ENCODE results near the gene GMPR2.

GMPR2 gene

GRCh38 chr14:24268225-24268624 is 35.5 kb downstream of the GMPR2 start:
- no peak for DNase-seq

- DNase-seq: no peak
Measured at GRCh38 chr14:24269368-24269767, 36.6 kb downstream of the GMPR2 start.

GRCh38 chr14:24269910-24270536 is 37.3 kb downstream of the GMPR2 start:
- no peak for DNase-seq

DNA sequence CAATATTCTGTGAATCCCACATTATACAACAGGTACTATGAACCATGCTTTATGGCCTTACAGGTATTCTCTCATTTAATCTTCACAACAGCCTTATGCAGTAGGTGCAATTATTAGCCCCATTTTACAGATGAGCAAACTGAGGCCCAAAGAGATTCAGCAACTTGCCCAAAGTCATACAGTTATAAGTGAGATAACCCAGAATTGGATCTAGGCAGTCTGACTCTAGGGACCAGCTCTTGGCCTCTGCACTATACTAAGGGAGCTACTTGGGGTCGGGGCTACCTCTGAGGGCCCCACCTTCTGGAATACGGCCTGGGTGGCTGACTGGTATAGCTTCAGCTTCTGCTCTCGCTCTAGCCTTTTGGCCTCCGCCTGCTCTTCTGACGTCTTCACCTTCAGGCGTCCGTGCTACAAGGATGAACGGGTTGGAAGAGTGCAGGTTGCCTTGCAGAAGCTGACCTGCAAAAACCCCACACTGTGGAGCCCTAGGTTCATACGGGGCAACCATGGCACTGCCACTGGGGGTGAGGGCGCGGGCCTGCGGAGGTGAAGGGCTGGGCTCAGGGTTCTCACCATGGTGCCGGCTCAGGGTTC is 37.9 kb downstream of the GMPR2 start:
- DNase-seq: no peak

GRCh38 chr14:24271134-24271833 is 38.6 kb downstream of the GMPR2 start, which contains the start of gene RABGGTA:
Gene RABGGTA, minus strand, starts transcription at chr14:24271597. Its CDS starts 482 bp downstream, at chr14:24271115.
- DNase-seq: peak; percentile 96

GRCh38 chr14:24271834-24272263 is 39.1 kb downstream of the GMPR2 start:
- DNase-seq: no peak

GRCh38 chr14:24272467-24272866 is 39.7 kb downstream of the GMPR2 start:
- DNase-seq: no peak

DNA sequence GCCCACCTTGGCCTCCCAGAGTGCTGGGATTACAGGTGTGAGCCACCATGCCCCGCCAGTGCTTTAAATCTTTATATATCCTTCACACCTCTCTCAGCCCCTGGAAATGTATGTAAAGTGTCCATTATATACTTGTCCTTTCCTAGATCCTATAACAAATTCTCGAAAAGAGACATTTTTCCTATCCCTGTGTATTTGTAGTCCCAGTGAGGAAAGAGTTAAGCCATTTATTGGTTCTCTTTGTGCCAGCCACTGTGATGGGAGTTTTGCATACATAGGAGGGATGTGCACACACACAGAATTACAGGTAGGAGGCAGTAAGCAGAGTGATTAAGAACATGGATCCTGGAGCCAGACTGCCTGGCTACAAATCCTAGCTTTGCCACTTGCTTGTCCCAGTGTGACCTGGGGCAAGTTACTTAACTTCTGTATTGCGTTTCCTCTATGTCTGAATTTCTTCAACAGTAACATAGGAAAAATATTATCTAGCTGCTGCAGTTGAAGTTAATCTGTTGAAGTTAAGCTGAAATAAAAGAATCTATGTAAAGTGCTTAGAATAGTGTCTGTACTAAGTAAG is 40.8 kb downstream of the GMPR2 start:
- no peak for DNase-seq

DNA sequence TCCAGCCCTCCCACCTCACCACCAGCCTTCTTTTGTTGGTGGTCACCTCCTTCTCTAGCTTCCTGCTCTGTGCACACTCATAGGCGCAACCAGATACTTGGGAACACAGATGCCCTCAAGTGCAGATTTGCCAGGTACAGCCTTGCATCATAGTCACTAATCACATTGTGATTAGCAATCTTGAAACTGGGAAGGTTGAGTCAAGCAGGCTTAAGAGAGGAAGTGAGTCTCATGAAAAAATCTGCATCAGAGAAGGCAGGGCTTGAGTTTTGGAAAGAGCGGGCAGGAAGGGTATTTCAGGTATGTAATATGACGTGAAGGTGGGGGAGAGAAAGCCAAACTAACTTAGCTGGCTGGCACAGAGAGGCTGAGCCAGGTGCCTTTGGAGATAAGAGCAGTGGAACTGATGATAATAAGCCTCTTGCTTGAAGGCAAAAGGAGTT is 41.4 kb downstream of the GMPR2 start:
- DNase-seq: peak; percentile 72

DNA sequence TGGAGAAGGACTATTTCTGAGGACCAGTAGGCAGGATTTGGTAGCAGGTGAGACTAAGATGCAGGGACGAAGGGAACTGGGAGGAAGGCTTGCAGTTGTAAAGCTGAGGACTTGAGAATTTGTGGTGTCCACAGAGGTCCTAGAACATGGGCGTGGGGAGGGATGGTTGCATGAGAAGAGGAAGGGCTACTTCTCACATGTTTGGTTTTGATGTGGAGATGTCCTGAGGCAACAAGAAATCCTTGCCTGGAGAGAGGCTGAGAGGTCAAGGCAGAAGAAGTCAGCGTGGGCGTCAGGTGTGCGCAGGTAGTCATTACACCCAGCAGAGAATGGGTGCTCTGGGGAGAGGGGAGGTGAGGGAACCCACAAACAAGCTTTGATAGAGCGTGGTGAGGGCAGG is 44.3 kb downstream of the GMPR2 start:
- DNase-seq: no peak

- DNase-seq: no peak
Measured at GRCh38 chr14:24277606-24278321, 45.0 kb downstream of the GMPR2 start.

DNA sequence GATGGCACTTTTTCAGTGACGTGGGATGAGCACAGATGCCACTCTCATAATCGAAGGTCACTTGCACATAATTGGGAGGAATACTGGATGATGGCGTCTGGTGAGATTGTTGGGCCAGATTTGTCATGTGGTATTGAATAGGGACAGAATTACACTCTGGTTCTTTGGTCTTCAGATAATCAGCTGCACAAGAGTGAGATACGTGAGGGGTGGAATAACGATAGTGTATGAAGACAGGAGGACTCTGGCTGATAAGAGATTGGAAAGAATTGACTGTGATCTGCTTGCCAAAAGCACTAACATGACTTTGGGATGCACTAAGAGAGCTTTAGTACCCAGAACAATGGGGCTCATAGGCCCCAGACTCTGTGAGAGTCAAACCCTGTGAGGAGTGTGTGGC is 45.7 kb downstream of the GMPR2 start:
- DNase-seq: no peak

DNA sequence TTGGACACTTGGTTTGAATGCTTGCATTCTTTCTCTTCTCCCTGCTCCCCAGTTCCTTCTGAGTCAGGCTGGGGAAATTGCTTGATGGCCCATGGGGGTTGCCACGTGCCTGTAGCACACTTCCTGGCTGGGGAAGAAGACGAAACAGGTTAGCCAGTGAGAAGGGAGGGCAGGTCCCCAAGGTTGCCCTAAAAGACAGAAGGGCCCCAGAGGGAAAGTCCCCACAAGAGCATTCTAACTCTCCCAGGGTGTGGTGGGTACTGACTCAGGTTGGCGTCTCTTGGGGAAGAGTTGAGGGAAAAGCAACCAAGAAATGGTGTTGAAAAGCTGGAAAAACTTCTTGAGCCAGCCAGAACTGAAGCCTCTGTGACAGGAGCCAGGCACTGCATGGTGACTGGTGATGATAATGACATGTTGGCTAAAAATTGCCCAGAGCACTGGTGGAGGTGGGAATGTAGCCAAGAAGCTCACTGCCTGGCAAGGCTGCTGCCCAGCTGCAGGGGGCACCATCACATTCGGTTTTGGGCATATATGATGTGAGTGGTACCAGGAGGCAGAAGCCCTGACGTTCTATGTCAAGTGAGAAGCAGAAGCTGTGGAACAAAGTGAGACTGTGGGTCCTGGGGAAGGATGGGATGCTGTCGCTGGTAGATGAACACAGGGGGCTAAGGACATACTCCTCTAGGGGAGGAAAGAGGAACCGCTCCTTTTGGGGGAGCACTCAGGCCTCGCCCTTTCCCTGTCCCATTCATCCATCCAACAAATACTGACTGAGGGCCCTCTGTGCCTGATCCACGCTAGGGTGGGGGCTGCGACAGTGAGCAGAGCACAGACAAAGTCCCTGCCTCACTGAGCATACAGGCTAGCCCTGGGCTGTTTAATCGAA is 46.8 kb downstream of the GMPR2 start:
- peak; percentile 63 for DNase-seq

GRCh38 chr14:24280797-24281460 is 48.2 kb downstream of the GMPR2 start:
- no peak for DNase-seq

DNA sequence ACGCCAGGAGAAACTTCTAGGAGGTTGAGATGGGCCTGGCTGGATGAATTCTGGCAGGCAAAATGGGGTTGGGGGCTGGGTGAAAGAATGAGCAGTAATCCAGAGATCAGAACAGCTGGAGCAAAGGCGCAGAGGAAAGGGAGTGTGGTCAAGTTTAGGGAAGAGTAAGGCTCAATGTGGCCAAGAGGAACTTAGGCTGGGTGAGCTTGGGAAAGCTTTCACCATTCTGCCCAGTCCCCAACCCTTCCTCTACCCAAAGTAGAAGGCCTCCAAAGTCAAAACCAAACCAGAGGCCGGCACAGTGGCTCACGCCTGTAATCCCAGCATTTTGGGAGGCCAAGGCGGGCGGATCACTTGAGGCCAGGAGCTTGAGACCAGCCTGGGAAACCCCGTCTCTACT is 48.9 kb downstream of the GMPR2 start:
- DNase-seq: no peak

- DNase-seq: no peak
Measured at GRCh38 chr14:24282736-24283135, 50.0 kb downstream of the GMPR2 start.

GRCh38 chr14:24283796-24284460 is 51.2 kb downstream of the GMPR2 start:
- no peak for DNase-seq

- DNase-seq: no peak
Measured at GRCh38 chr14:24284501-24285035, 51.8 kb downstream of the GMPR2 start.

- no peak for DNase-seq
Measured at GRCh38 chr14:24285351-24285750, 52.6 kb downstream of the GMPR2 start.

DNA sequence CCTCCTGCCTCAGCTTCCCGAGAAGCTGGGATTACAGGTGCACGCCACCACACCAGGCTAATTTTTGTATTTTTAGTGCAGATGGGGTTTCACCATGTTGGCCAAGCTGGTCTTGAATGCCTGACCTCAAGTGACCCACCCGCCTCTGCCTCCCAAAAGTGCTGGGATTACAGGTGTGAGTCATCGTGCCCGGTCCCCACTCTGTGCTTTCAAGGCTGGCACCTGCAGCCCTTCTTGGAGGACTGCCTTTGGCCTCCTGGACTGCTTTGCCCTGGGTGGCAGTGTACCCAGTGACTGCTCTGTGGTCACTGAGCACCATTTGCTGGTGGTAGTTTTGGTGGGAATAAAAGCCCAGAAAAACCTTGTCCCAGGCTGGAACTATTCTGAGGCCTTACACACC is 54.3 kb downstream of the GMPR2 start:
- DNase-seq: no peak
